CD4-positive, alpha-beta T cell (primary cell): ENCODE data around the gene FASN. TPM values are rescaled to one million over a fixed set of nuclear protein-coding genes. Genes with fewer than 3 reads are reported as not detected.

ENCODE experiments used
- ATAC-seq: fragments of 200-7000 bp; cut with Tn5 transposase; one replicate; pipeline ENCODE4 v1.10.0; 2022; ENCODE audit warnings: mild to moderate bottlenecking; ENCODE audit not compliant: poor library complexity
- CTCF ChIA-PET: fragments of 350-600 bp; sonication (Branson Sonifier 250); formaldehyde crosslinking; loops from one replicate; lab custom pipeline; 2021; ENCODE audit warnings: antibody characterized with exemption, inconsistent platforms; lab: Charles Lee
- POLR2A ChIA-PET: fragments of 350-600 bp; sonication (Branson Sonifier 250); formaldehyde crosslinking; loops from one replicate; lab custom pipeline; 2021; ENCODE audit warnings: antibody characterized with exemption, inconsistent platforms; lab: Charles Lee
- DNase-seq, 14 experiments: peaks; one replicate each; pipeline ENCODE4 v3.0.0-alpha.2; 2013 to 2020; ENCODE audit warnings: mixed read lengths in 2 of 14
- H3K27ac ChIP-seq, 2 donors: one replicate each; pipeline versions ENCODE4 v1.5.1 to v1.7.0; 2013; ENCODE audit warnings: low read length in 2 of 2, low read depth in 1 of 2, mild to moderate bottlenecking in 1 of 2
- H3K27me3 ChIP-seq, 2 experiments: 1 replicate in 1 of 2; 2 replicates in 1 of 2; pipeline versions ENCODE4 v1.6.1 to v1.7.0; 2013; ENCODE audit warnings: low read length in 2 of 2, control low read depth in 1 of 2, mild to moderate bottlenecking in 1 of 2, moderate library complexity in 1 of 2; ENCODE audit not compliant: insufficient read depth in 2 of 2, control insufficient read depth in 1 of 2
- H3K36me3 ChIP-seq: one replicate; pipeline ENCODE4 v1.6.1; 2013; ENCODE audit warnings: low read length, control low read depth; ENCODE audit not compliant: insufficient read depth
- H3K4me1 ChIP-seq: one replicate; pipeline ENCODE4 v1.6.1; 2013; ENCODE audit warnings: low read length, control low read depth; ENCODE audit not compliant: insufficient read depth
- H3K4me3 ChIP-seq: one replicate; pipeline ENCODE4 v1.5.1; 2013; ENCODE audit warnings: mild to moderate bottlenecking, low read length, moderate library complexity
- H3K9me3 ChIP-seq, 2 experiments: 1 replicate in 1 of 2; 2 replicates in 1 of 2; pipeline versions ENCODE4 v1.6.1 to v1.7.0; 2013; ENCODE audit warnings: low read length in 2 of 2, mild to moderate bottlenecking in 2 of 2, control low read depth in 1 of 2, moderate library complexity in 1 of 2; ENCODE audit not compliant: control insufficient read depth in 1 of 2, insufficient read depth in 1 of 2
- H3K27ac Mint-ChIP-seq: one replicate; pipeline ENCODE4 v1.8.0; 2020; ENCODE audit warnings: mixed read lengths
- H3K27me3 Mint-ChIP-seq: one replicate; pipeline ENCODE4 v1.8.0; 2021; ENCODE audit warnings: mixed read lengths
- H3K36me3 Mint-ChIP-seq: one replicate; pipeline ENCODE4 v1.8.0; 2021; ENCODE audit warnings: low read depth, mixed read lengths
- H3K4me1 Mint-ChIP-seq: one replicate; pipeline ENCODE4 v1.8.0; 2021; ENCODE audit warnings: low read depth, mixed read lengths
- H3K4me3 Mint-ChIP-seq: one replicate; pipeline ENCODE4 v1.8.0; 2020; ENCODE audit warnings: mild to moderate bottlenecking, mixed read lengths
- H3K9me3 Mint-ChIP-seq: one replicate; pipeline ENCODE4 v1.8.0; 2020; ENCODE audit warnings: mixed read lengths
- intact Hi-C, 2 experiments: fragments of 100-400 bp; cut with DNase I in 1 of 2; cut with micrococcal nuclease in 1 of 2; formaldehyde crosslinking; loops; one replicate each; pipeline versions ENCODE4 v1.15.1 to v1.9.0; 2023 to 2025; cut with DNase I, micrococcal nuclease
- total RNA-seq, 174 experiments: library from RNA in 2 of 174; stranded (reverse) in 2 of 174; gene quantifications; one replicate each; pipeline ENCODE4 v1.2.3 and lab custom pipeline; 2021 to 2026
- TF ChIP-seq, protein P1 (sequence below): fragments of 200-600 bp; IDR thresholded peaks from one replicate; pipeline ENCODE4 v1.8.0; 2022; ENCODE audit warnings: antibody characterized with exemption, mild to moderate bottlenecking

The FASN gene
- total RNA-seq, 2 experiments from 2014 or later = 168 to 174 TPM

DNA sequence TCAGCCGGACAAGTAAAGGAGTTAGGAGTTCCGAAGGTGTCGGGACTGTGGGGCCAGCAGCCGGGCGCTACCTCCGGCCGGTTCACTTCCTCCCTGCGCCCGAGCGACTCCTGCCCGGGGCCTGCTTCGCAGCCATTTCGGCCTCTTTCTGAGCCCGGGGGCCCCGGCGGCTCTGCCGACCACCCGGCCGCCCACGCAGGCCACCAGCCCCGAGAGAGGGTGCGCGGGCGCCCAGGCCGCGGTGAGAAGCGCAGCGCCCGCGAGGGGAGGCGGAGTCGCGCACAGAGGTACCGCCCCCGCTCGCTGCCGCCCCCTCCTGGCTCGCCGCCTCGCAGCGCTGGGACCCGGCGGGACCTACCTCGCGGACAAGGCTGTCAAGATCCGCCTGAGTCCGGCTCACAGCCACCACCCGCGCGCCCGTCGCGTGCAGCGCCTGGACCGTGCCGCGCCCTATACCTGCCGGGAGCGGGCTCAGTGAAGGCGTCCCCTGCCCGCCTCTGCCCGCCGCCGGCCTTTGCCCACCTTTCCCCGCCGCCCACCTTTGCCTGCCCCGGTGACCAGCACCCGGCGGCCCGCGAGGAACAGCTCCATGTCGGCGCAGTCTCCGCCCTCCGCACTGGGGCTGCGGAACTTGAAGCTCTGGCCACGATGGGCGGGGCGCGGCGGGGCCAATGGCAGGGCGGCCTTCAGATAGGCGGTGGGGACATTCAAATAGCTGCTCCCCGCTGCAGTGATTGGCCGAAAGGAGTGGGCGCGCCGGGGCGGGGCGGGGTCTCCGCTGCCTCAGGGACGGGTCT lies 60.7 kb downstream of the FASN start, which contains the start of gene DCXR:
DCXR (minus strand) TSS at position 606 of the 797 bp plus-strand sequence; CDS start at position 591, 15 bp downstream.
- DNase-seq (peak; percentile 85 to 97 (median 94)), ATAC-seq (peak; percentile 90)
- Histone ChIP-seq H3K27me3 (no peaks in the 10 kb centered on the region), H3K27ac (peak within 1 kb of the TSS; percentile 45 to 55), H3K36me3 (no peaks in the 10 kb centered on the region), H3K4me1 (peaks cover 27% of the 10 kb centered on the region), H3K4me3 (peak within 1 kb of the TSS; percentile 65), H3K9me3 (no peaks in the 10 kb centered on the region)
- peak within 1 kb of the TSS; percentile 96 for H3K4me3 Mint-ChIP-seq
- no peaks in the 10 kb centered on the region for H3K9me3 Mint-ChIP-seq
- H3K27me3 Mint-ChIP-seq = no peaks in the 10 kb centered on the region
- POLR2A ChIA-PET = interaction anchor here (0.6 to 1.8 kb wide), 31 partner anchors 12 to 335 kb away, joined by 3 to 27 read pairs (median 4); partner anchors contain the start of genes ASPSCR1, CENPX, FASN and GPS1
- CTCF ChIA-PET = interaction anchor here (0.6 to 2.1 kb wide), 11 partner anchors 13 to 482 kb away, joined by 3 to 12 read pairs (median 3); partner anchors contain the start of genes CENPX, FASN, FOXK2 and GPS1
- H3K27ac Mint-ChIP-seq = peak within 1 kb of the TSS; percentile 84
- peaks cover 16% of the 10 kb centered on the region for H3K36me3 Mint-ChIP-seq
- peaks cover 26% of the 10 kb centered on the region for H3K4me1 Mint-ChIP-seq
- intact Hi-C loops = loop anchor here (1.0 to 10.0 kb wide), 7 partner anchors 14 to 518 kb away; partner anchors contain the start of genes HEXD (in 2 of the 2), OGFOD3 (in 2 of the 2) and LRRC45 (in 1 of the 2)
- TF ChIP-seq, protein P1, sequence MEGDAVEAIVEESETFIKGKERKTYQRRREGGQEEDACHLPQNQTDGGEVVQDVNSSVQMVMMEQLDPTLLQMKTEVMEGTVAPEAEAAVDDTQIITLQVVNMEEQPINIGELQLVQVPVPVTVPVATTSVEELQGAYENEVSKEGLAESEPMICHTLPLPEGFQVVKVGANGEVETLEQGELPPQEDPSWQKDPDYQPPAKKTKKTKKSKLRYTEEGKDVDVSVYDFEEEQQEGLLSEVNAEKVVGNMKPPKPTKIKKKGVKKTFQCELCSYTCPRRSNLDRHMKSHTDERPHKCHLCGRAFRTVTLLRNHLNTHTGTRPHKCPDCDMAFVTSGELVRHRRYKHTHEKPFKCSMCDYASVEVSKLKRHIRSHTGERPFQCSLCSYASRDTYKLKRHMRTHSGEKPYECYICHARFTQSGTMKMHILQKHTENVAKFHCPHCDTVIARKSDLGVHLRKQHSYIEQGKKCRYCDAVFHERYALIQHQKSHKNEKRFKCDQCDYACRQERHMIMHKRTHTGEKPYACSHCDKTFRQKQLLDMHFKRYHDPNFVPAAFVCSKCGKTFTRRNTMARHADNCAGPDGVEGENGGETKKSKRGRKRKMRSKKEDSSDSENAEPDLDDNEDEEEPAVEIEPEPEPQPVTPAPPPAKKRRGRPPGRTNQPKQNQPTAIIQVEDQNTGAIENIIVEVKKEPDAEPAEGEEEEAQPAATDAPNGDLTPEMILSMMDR = peak; percentile 87

DNA sequence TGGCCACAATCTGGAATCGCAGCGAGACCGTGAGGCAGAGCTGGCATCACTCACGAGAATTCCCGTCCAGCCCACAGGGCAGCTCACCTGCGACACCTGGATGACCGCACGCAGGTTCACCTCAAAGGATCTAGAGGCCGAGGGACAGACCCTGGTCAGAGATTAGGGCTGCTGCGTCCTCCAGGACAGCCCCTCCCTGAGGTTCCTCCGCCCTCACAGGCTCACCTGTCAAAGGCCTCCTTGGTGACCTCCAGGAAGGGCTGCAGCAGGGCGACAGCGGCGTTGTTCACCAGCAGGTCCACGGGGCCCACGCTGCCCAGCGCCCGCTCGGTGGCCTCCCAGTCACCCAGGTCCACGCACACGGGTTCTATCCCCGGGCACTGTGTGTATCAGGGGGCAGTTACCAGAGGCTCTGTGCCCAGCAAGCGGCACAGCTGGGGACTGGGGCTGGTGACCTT lies 61.4 kb downstream of the FASN start:
- CTCF ChIA-PET = interaction anchor here (1.3 to 2.1 kb wide), 4 partner anchors 14 to 483 kb away, joined by 3 to 12 read pairs (median 6); partner anchors contain the start of genes CENPX, FOXK2 and LRRC45
- Mint-ChIP-seq H3K27ac (no peak overlapping the region), H3K36me3 (peaks cover 16% of the 10 kb centered on the region), H3K27me3 (no peaks in the 10 kb centered on the region), H3K4me1 (peaks cover 26% of the 10 kb centered on the region), H3K4me3 (peak overlapping the region; percentile 79), H3K9me3 (no peaks in the 10 kb centered on the region)
- ATAC-seq (no peak), DNase-seq (no peak)
- Histone ChIP-seq H3K36me3 (no peaks in the 10 kb centered on the region), H3K4me3 (peak overlapping the region; percentile 65), H3K9me3 (no peaks in the 10 kb centered on the region), H3K27me3 (no peaks in the 10 kb centered on the region), H3K27ac (peak overlapping the region; percentile 45 to 55), H3K4me1 (peaks cover 32% of the 10 kb centered on the region)
- POLR2A ChIA-PET = interaction anchor here (0.8 to 1.8 kb wide), 5 partner anchors 20 to 334 kb away, joined by 3 to 8 read pairs (median 4); partner anchors contain the start of genes FASN, MRPL12 and NOTUM
- TF ChIP-seq, protein P1 = no peak
- intact Hi-C loops = loop anchor here (1.0 to 10.0 kb wide), 7 partner anchors 13 to 518 kb away; partner anchors contain the start of genes HEXD (in 2 of the 2), OGFOD3 (in 2 of the 2) and LRRC45 (in 1 of the 2)

DNA sequence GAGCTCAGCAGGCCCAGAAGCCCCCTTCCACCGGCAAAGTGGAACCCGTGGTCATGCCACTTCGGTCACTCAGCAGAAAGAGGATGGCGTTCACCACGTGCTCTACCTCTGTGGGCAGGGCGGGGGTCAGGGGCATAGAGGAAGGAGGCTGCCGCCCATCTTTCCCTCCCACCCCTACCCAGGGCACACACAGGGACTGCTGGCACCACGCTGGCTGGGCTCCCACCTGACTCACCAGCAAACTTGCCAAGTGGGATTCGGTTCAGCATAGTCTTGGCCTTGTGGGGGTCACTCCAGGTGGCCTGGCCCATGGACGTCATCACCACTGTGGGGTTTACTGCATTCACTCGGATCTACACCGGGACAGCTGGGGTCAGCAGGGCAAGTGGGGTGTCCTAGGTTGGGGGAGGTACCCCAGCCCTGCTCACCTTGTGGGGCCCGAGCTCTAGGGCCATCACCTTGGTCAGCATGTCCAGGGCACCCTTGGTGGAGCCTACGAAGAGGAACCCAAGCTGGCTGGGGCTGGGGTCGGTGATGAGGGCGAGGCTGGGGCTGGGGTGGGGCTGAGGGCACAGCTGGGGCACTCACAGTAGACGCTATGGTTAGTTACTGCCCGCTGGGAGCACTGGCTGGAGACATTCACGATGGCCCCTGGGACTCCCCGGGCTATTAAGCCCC lies 61.9 kb downstream of the FASN start:
- H3K4me1 Mint-ChIP-seq = peaks cover 26% of the 10 kb centered on the region
- TF ChIP-seq, protein P1 = no peak
- Histone ChIP-seq H3K4me3 (peak overlapping the region; percentile 65), H3K27ac (peak overlapping the region in 1 of 2 donors; percentile 45), H3K27me3 (no peaks in the 10 kb centered on the region), H3K4me1 (peaks cover 32% of the 10 kb centered on the region), H3K36me3 (no peaks in the 10 kb centered on the region), H3K9me3 (no peaks in the 10 kb centered on the region)
- DNase-seq (no peak), ATAC-seq (no peak)
- H3K27me3 Mint-ChIP-seq = no peaks in the 10 kb centered on the region
- ChIA-PET POLR2A (interaction anchor here (0.8 to 1.8 kb wide), 4 partner anchors 62 to 333 kb away, joined by 4 to 6 read pairs (median 4); partner anchors contain the start of genes FASN and MRPL12), CTCF (interaction anchor here (1.6 to 1.9 kb wide), 3 partner anchors 61 to 77 kb away, joined by 3 to 12 read pairs (median 5); no protein-coding TSS in a partner anchor)
- peaks cover 16% of the 10 kb centered on the region for H3K36me3 Mint-ChIP-seq
- H3K27ac Mint-ChIP-seq = no peak overlapping the region
- intact Hi-C loops = loop anchor here (5.0 to 10.0 kb wide), 6 partner anchors 89 to 519 kb away; partner anchors contain the start of genes HEXD (in 2 of the 2) and OGFOD3 (in 2 of the 2)
- peak overlapping the region; percentile 79 for H3K4me3 Mint-ChIP-seq
- no peaks in the 10 kb centered on the region for H3K9me3 Mint-ChIP-seq
